ENCODE results near the gene MFAP5. TPM values are rescaled to one million over a fixed set of nuclear protein-coding genes. Genes with fewer than 3 reads are reported as not detected.

The MFAP5 gene
- total RNA-seq, 2 experiments from 2014 or later, result not detected

- Mint-ChIP-seq H3K4me1 (no peaks in the 10 kb centered on the region), H3K9me3 (no peaks in the 10 kb centered on the region), H3K4me3 (no peak overlapping the region), H3K36me3 (ENCODE audit: low read depth) (no peaks in the 10 kb centered on the region), H3K27me3 (peaks cover 7% of the 10 kb centered on the region), H3K27ac (no peak overlapping the region)
- ChIA-PET POLR2A (no interaction called here), CTCF (no interaction called here)
- no peak for DNase-seq
Measured at GRCh38 chr12:8664228-8664913, 1.7 kb upstream of the MFAP5 start.

GRCh38 chr12:8661751-8662150 is 875 bp downstream of the MFAP5 start:
- H3K27ac Mint-ChIP-seq, result no peak overlapping the region
- no peaks in the 10 kb centered on the region for H3K4me1 Mint-ChIP-seq
- H3K27me3 Mint-ChIP-seq, result peaks cover 12% of the 10 kb centered on the region
- H3K4me3 Mint-ChIP-seq, result no peak overlapping the region
- POLR2A ChIA-PET, result no interaction called here
- CTCF ChIA-PET, result no interaction called here
- H3K9me3 Mint-ChIP-seq, result no peaks in the 10 kb centered on the region
- DNase-seq, result no peak
- no peaks in the 10 kb centered on the region for H3K36me3 Mint-ChIP-seq (ENCODE audit: low read depth)

- Mint-ChIP-seq H3K27ac (no peak overlapping the region), H3K36me3 (ENCODE audit: low read depth) (no peaks in the 10 kb centered on the region), H3K9me3 (no peaks in the 10 kb centered on the region), H3K27me3 (peaks cover 12% of the 10 kb centered on the region), H3K4me1 (no peaks in the 10 kb centered on the region), H3K4me3 (no peak overlapping the region)
- CTCF ChIA-PET, result no interaction called here
- no peak for DNase-seq
- POLR2A ChIA-PET, result no interaction called here
Measured at GRCh38 chr12:8661016-8661415, 1.6 kb downstream of the MFAP5 start.

- no peaks in the 10 kb centered on the region for H3K4me1 Mint-ChIP-seq
- POLR2A ChIA-PET, result no interaction called here
- H3K27ac Mint-ChIP-seq, result no peak overlapping the region
- H3K36me3 Mint-ChIP-seq (ENCODE audit: low read depth), result no peaks in the 10 kb centered on the region
- peaks cover 21% of the 10 kb centered on the region for H3K27me3 Mint-ChIP-seq
- CTCF ChIA-PET, result interaction anchor here (0.7 to 5.3 kb wide), 6 partner anchors 10 to 437 kb away, joined by 3 to 29 read pairs (median 14); no protein-coding TSS in a partner anchor
- no peaks in the 10 kb centered on the region for H3K9me3 Mint-ChIP-seq
- no peak overlapping the region for H3K4me3 Mint-ChIP-seq
- no peak for DNase-seq
Measured at GRCh38 chr12:8658346-8658745, 4.3 kb downstream of the MFAP5 start.

GRCh38 chr12:8655421-8655820 is 7.2 kb downstream of the MFAP5 start:
- no peak for DNase-seq
- Mint-ChIP-seq H3K4me3 (no peak overlapping the region), H3K27ac (no peak overlapping the region), H3K9me3 (no peaks in the 10 kb centered on the region), H3K36me3 (ENCODE audit: low read depth) (no peaks in the 10 kb centered on the region), H3K4me1 (no peaks in the 10 kb centered on the region), H3K27me3 (peaks cover 39% of the 10 kb centered on the region)
- ChIA-PET CTCF (interaction anchor here (0.7 to 5.3 kb wide), 4 partner anchors 111 to 394 kb away, joined by 3 to 22 read pairs (median 5); no protein-coding TSS in a partner anchor), POLR2A (no interaction called here)

- Mint-ChIP-seq H3K9me3 (no peaks in the 10 kb centered on the region), H3K27me3 (peaks cover 76% of the 10 kb centered on the region), H3K4me1 (peaks cover 36% of the 10 kb centered on the region), H3K36me3 (ENCODE audit: low read depth) (no peaks in the 10 kb centered on the region), H3K27ac (no peak overlapping the region), H3K4me3 (no peak overlapping the region)
- CTCF ChIA-PET, result interaction anchor here (1.0 to 1.7 kb wide), 4 partner anchors 9 to 241 kb away, joined by 3 to 5 read pairs (median 4); no protein-coding TSS in a partner anchor
- DNase-seq, result peak; percentile 75
- POLR2A ChIA-PET, result interaction anchor here (0.7 kb wide), 1 partner anchor 49 kb away, joined by 3 read pairs; the partner anchor contains the start of gene RIMKLB
Measured at GRCh38 chr12:8648576-8649205, 13.9 kb downstream of the MFAP5 start.

- POLR2A ChIA-PET, result interaction anchor here (0.7 kb wide), 1 partner anchor 50 kb away, joined by 3 read pairs; the partner anchor contains the start of gene RIMKLB
- no peaks in the 10 kb centered on the region for H3K9me3 Mint-ChIP-seq
- H3K36me3 Mint-ChIP-seq (ENCODE audit: low read depth), result no peaks in the 10 kb centered on the region
- CTCF ChIA-PET, result interaction anchor here (1.0 to 1.6 kb wide), 4 partner anchors 9 to 242 kb away, joined by 3 to 5 read pairs (median 4); no protein-coding TSS in a partner anchor
- no peak overlapping the region for H3K27ac Mint-ChIP-seq
- no peak overlapping the region for H3K4me3 Mint-ChIP-seq
- no peak for DNase-seq
- H3K4me1 Mint-ChIP-seq, result peaks cover 40% of the 10 kb centered on the region
- H3K27me3 Mint-ChIP-seq, result peaks cover 75% of the 10 kb centered on the region
Measured at GRCh38 chr12:8647968-8648367, 14.7 kb downstream of the MFAP5 start.

GRCh38 chr12:8644345-8645248 is 18.0 kb downstream of the MFAP5 start:
- H3K4me1 Mint-ChIP-seq, result peaks cover 40% of the 10 kb centered on the region
- H3K4me3 Mint-ChIP-seq, result peak overlapping the region; percentile 28
- H3K36me3 Mint-ChIP-seq (ENCODE audit: low read depth), result no peaks in the 10 kb centered on the region
- H3K27me3 Mint-ChIP-seq, result peaks cover 64% of the 10 kb centered on the region
- H3K27ac Mint-ChIP-seq, result peak overlapping the region; percentile 77
- CTCF ChIA-PET, result interaction anchor here (1.1 to 1.6 kb wide), 4 partner anchors 13 to 405 kb away, joined by 3 to 8 read pairs (median 6); no protein-coding TSS in a partner anchor
- POLR2A ChIA-PET, result interaction anchor here (0.8 to 1.0 kb wide), 2 partner anchors 305 to 309 kb away, joined by 3 to 5 read pairs; partner anchors contain the start of gene M6PR
- no peaks in the 10 kb centered on the region for H3K9me3 Mint-ChIP-seq
- DNase-seq, result peak; percentile 65

GRCh38 chr12:8642775-8643174 is 19.9 kb downstream of the MFAP5 start:
- POLR2A ChIA-PET, result no interaction called here

GRCh38 chr12:8639936-8640335 is 22.7 kb downstream of the MFAP5 start:
- ChIA-PET CTCF (no interaction called here), POLR2A (no interaction called here)
- Mint-ChIP-seq H3K4me3 (no peak overlapping the region), H3K27me3 (peaks cover 52% of the 10 kb centered on the region), H3K9me3 (no peaks in the 10 kb centered on the region), H3K27ac (no peak overlapping the region), H3K4me1 (peaks cover 16% of the 10 kb centered on the region), H3K36me3 (ENCODE audit: low read depth) (no peaks in the 10 kb centered on the region)
- DNase-seq, result no peak

More at GRCh38 chr12:8642775-8643174, 19.9 kb downstream of the MFAP5 start:
- CTCF ChIA-PET, result interaction anchor here (0.7 to 1.9 kb wide), 4 partner anchors 15 to 1212 kb away, joined by 3 to 8 read pairs (median 4); no protein-coding TSS in a partner anchor
- H3K4me3 Mint-ChIP-seq, result no peak overlapping the region
- no peak for DNase-seq
- no peaks in the 10 kb centered on the region for H3K36me3 Mint-ChIP-seq (ENCODE audit: low read depth)
- no peak overlapping the region for H3K27ac Mint-ChIP-seq
- H3K4me1 Mint-ChIP-seq, result peaks cover 25% of the 10 kb centered on the region
- no peaks in the 10 kb centered on the region for H3K9me3 Mint-ChIP-seq
- H3K27me3 Mint-ChIP-seq, result peaks cover 57% of the 10 kb centered on the region

- no peak for DNase-seq
- Mint-ChIP-seq H3K36me3 (ENCODE audit: low read depth) (no peaks in the 10 kb centered on the region), H3K4me3 (no peak overlapping the region), H3K27me3 (peaks cover 50% of the 10 kb centered on the region), H3K9me3 (no peaks in the 10 kb centered on the region), H3K27ac (no peak overlapping the region), H3K4me1 (peaks cover 6% of the 10 kb centered on the region)
- ChIA-PET POLR2A (no interaction called here), CTCF (interaction anchor here (0.6 kb wide), 1 partner anchor 669 kb away, joined by 3 read pairs; no protein-coding TSS in a partner anchor)
Measured at GRCh38 chr12:8638951-8639350, 23.7 kb downstream of the MFAP5 start.

- H3K27ac Mint-ChIP-seq, result no peak overlapping the region
- no peaks in the 10 kb centered on the region for H3K9me3 Mint-ChIP-seq
- no peak for DNase-seq
- no peak overlapping the region for H3K4me3 Mint-ChIP-seq
- H3K4me1 Mint-ChIP-seq, result no peaks in the 10 kb centered on the region
- ChIA-PET POLR2A (no interaction called here), CTCF (no interaction called here)
- peaks cover 42% of the 10 kb centered on the region for H3K27me3 Mint-ChIP-seq
- H3K36me3 Mint-ChIP-seq (ENCODE audit: low read depth), result no peaks in the 10 kb centered on the region
Measured at GRCh38 chr12:8637666-8638065, 25.0 kb downstream of the MFAP5 start.

GRCh38 chr12:8637244-8637643 is 25.4 kb downstream of the MFAP5 start:
- no peak overlapping the region for H3K27ac Mint-ChIP-seq

More at GRCh38 chr12:8637244-8637643, 25.4 kb downstream of the MFAP5 start:
- POLR2A ChIA-PET, result no interaction called here
- Mint-ChIP-seq H3K27me3 (peaks cover 40% of the 10 kb centered on the region), H3K4me1 (no peaks in the 10 kb centered on the region), H3K4me3 (no peak overlapping the region), H3K9me3 (no peaks in the 10 kb centered on the region), H3K36me3 (ENCODE audit: low read depth) (no peaks in the 10 kb centered on the region)
- CTCF ChIA-PET, result no interaction called here
- DNase-seq, result no peak
